Stimulated activated CD8-positive, alpha-beta memory T cell treated with anti-CD3 and anti-CD28 coated beads, Interleukin-12 subunit alpha, Interleukin-12 subunit beta, amount 100 ng/mL, for 24 hours (primary cell): Measurements from ENCODE around the gene IQCE.

Experiments
- DNase-seq: peaks from one replicate; pipeline ENCODE4 v3.0.0-alpha.2; 2020; ENCODE audit errors: extremely low read depth

The IQCE gene

GRCh38 chr7:2633538-2634266 is 74.9 kb downstream of the IQCE start:
- no peak for DNase-seq

- no peak for DNase-seq
Observed at GRCh38 chr7:2634267-2635145, 75.7 kb downstream of the IQCE start.

GRCh38 chr7:2635148-2635668 is 76.4 kb downstream of the IQCE start:
- no peak for DNase-seq

GRCh38 chr7:2635810-2636701 is 77.3 kb downstream of the IQCE start:
- no peak for DNase-seq

GRCh38 chr7:2637066-2637471 is 78.3 kb downstream of the IQCE start:
- no peak for DNase-seq

- no peak for DNase-seq
Observed at GRCh38 chr7:2637505-2638223, 78.9 kb downstream of the IQCE start.

GRCh38 chr7:2638224-2638991 is 79.6 kb downstream of the IQCE start:
- no peak for DNase-seq

GRCh38 chr7:2639181-2639681 is 80.5 kb downstream of the IQCE start:
- no peak for DNase-seq

GRCh38 chr7:2639695-2640481 is 81.1 kb downstream of the IQCE start:
- DNase-seq, result no peak

GRCh38 chr7:2640482-2640830 is 81.7 kb downstream of the IQCE start:
- DNase-seq, result no peak

- no peak for DNase-seq
Observed at GRCh38 chr7:2640846-2641316, 82.1 kb downstream of the IQCE start.

GRCh38 chr7:2641406-2642393 is 82.9 kb downstream of the IQCE start:
- no peak for DNase-seq

GRCh38 chr7:2643386-2644219 is 84.8 kb downstream of the IQCE start:
- DNase-seq, result no peak

- DNase-seq, result no peak
Observed at GRCh38 chr7:2644220-2644561, 85.4 kb downstream of the IQCE start.

- DNase-seq, result no peak
Observed at GRCh38 chr7:2644562-2645273, 85.9 kb downstream of the IQCE start.

GRCh38 chr7:2645274-2645868 is 86.6 kb downstream of the IQCE start:
- no peak for DNase-seq
